Measurements from ENCODE around the gene TBCD. TPM values are rescaled to one million over a fixed set of nuclear protein-coding genes. Genes with fewer than 3 reads are reported as not detected.
A peak's percentile ranks its signal among the peaks of the same experiment; 100 is the strongest.

TBCD gene
- total RNA-seq, 2 donors from 2014 or later, result 38.9 to 74.8 TPM

GRCh38 chr17:82880620-82881323 is 128.9 kb downstream of the TBCD start:
- peaks cover 47% of the 10 kb centered on the region for H3K4me1 ChIP-seq
- intact Hi-C loops (cut with DNase I), result no loop called here

GRCh38 chr17:82881324-82881823 is 129.5 kb downstream of the TBCD start:
- ATAC-seq, result no peak
- TF ChIP-seq POLR2A (IDR thresholded peaks at IDR 0.05), result no peak
- no peak for TF ChIP-seq CTCF (IDR thresholded peaks at IDR 0.05)
- 89 to 93% methylated on average over 15 to 21 of the region's 21 CpGs for WGBS, 2 donors

More at GRCh38 chr17:82880620-82881323, 128.9 kb downstream of the TBCD start:
- Histone ChIP-seq H3K27me3 (no peaks in the 10 kb centered on the region), H3K9me3 (no peaks in the 10 kb centered on the region), H3K36me3 (replicated peaks in 1 of 2; ENCODE audit: insufficient read depth in 1 of 2, low read depth in 2 of 2) (no peaks in the 10 kb centered on the region), H3K4me3 (no peak overlapping the region), H3K27ac (no peak overlapping the region)
- no peak for ATAC-seq
- WGBS, 2 donors, result 90% methylated on average over 21 to 25 of the region's 25 CpGs
- TF ChIP-seq CTCF (IDR thresholded peaks at IDR 0.05), result no peak
- TF ChIP-seq POLR2A (IDR thresholded peaks at IDR 0.05), result no peak
- no peak for DNase-seq

GRCh38 chr17:82881900-82882714 is 130.2 kb downstream of the TBCD start:
- no peak for TF ChIP-seq CTCF (IDR thresholded peaks at IDR 0.05)
- no peak for TF ChIP-seq POLR2A (IDR thresholded peaks at IDR 0.05)
- Histone ChIP-seq H3K4me1 (peaks cover 42% of the 10 kb centered on the region), H3K36me3 (replicated peaks in 1 of 2; ENCODE audit: insufficient read depth in 1 of 2, low read depth in 2 of 2) (no peaks in the 10 kb centered on the region), H3K27me3 (no peaks in the 10 kb centered on the region), H3K27ac (peak overlapping the region; percentile 89 to 95 (median 92)), H3K4me3 (no peak overlapping the region), H3K9me3 (no peaks in the 10 kb centered on the region)
- intact Hi-C loops (cut with DNase I), result no loop called here
- ATAC-seq (no peak), DNase-seq (peak; percentile 50 to 67 (median 66))
- WGBS, 2 donors, result 65 to 71% methylated on average over 15 to 17 of the region's 17 CpGs

More at GRCh38 chr17:82881324-82881823, 129.5 kb downstream of the TBCD start:
- no peaks in the 10 kb centered on the region for H3K36me3 ChIP-seq (replicated peaks in 1 of 2; ENCODE audit: insufficient read depth in 1 of 2, low read depth in 2 of 2)
- H3K27me3 ChIP-seq, result no peaks in the 10 kb centered on the region
- H3K9me3 ChIP-seq, result no peaks in the 10 kb centered on the region
- H3K27ac ChIP-seq, result peak overlapping the region in 3 of 4 donors; percentile 90 to 95 (median 94)
- intact Hi-C loops (cut with DNase I), result no loop called here
- H3K4me3 ChIP-seq, result no peak overlapping the region
- no peak for DNase-seq
- H3K4me1 ChIP-seq, result peaks cover 49% of the 10 kb centered on the region

GRCh38 chr17:82882715-82883418 is 131.0 kb downstream of the TBCD start:
- intact Hi-C loops (cut with DNase I), result no loop called here
- peak; percentile 92 for ATAC-seq
- Histone ChIP-seq H3K27ac (peak overlapping the region; percentile 89 to 95 (median 92)), H3K9me3 (no peaks in the 10 kb centered on the region), H3K27me3 (no peaks in the 10 kb centered on the region), H3K36me3 (replicated peaks in 1 of 2; ENCODE audit: insufficient read depth in 1 of 2, low read depth in 2 of 2) (no peaks in the 10 kb centered on the region), H3K4me1 (peaks cover 39% of the 10 kb centered on the region), H3K4me3 (no peak overlapping the region)
- DNase-seq, result peak; percentile 91 to 95 (median 94)
- 22 to 26% methylated on average over 14 to 39 of the region's 39 CpGs for WGBS, 2 donors
- TF ChIP-seq CTCF (IDR thresholded peaks at IDR 0.05), result peak in 4 of 7 experiments; percentile 38 to 53 (median 48)
- TF ChIP-seq POLR2A (IDR thresholded peaks at IDR 0.05), result peak; percentile 62 to 85 (median 80)
